GM13977 (cell line): Measurements from ENCODE around the gene CNOT6L.

Experiments
- DNase-seq: peaks from one replicate; pipeline ENCODE4 v3.0.0; 2012; ENCODE audit warnings: low spot score
- CTCF ChIP-seq: IDR thresholded peaks from 2 replicates; pipeline ENCODE4 v1.5.1; 2012; ENCODE audit warnings: mild to moderate bottlenecking, control low read depth; ENCODE audit not compliant: insufficient read depth; ENCODE audit errors: extremely low read depth, missing control alignments
- in situ Hi-C: fragments of 300-500 bp; cut with MboI; formaldehyde crosslinking; loops from one replicate; pipeline ENCODE4 v1.12.0; 2022; ENCODE audit warnings: low sequenced_read_pairs, low pct_unique_long_range_greater_than_20kb, mixed read lengths, inconsistent platforms; ENCODE audit not compliant: unreplicated experiment

CNOT6L gene

DNA sequence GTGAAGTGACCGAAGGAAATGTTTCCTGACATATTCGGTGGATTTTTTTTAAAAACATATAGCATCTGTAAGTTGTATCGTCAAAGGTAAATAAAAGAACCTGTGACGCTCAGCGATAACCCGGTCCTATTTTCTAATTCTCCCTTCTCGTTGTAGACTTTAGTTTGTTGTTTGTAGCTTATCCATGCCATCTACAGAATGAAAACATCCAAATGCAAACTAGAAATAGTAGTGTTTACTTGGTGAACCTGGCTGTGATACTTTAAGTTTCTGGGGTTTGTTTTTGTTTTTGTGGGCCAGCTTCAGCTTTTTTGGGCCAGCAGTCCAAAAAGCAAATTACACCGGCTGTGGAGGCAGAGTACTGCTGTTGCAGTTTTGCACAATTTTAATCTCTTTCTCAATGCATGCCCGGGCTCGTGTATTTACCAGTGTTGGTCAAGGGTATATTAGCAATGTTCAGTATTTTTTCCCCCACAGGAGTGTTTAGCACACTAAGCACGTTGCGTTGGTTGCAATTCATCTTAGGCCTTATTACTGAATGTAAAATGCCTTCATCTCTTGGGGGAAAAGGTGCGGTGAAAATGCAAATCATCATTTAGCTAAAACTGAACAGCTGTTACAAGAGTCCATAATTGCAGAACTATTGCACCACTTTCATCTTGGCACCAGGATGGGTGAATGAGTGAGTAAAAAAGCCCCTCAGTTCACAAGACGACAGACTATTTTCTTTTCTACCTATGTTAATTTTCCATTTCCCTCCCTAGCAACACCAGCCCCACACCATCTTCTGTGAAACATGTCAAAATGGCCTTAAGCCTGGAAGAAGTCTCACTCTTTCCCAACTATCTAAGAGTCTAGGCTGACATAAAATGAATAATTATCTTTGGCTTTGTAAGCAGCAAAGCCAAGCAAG lies 1.7 kb upstream of the CNOT6L start:
- in situ Hi-C loops: no loop called here
- TF ChIP-seq CTCF: no peak
- DNase-seq: peak; percentile 15

DNA sequence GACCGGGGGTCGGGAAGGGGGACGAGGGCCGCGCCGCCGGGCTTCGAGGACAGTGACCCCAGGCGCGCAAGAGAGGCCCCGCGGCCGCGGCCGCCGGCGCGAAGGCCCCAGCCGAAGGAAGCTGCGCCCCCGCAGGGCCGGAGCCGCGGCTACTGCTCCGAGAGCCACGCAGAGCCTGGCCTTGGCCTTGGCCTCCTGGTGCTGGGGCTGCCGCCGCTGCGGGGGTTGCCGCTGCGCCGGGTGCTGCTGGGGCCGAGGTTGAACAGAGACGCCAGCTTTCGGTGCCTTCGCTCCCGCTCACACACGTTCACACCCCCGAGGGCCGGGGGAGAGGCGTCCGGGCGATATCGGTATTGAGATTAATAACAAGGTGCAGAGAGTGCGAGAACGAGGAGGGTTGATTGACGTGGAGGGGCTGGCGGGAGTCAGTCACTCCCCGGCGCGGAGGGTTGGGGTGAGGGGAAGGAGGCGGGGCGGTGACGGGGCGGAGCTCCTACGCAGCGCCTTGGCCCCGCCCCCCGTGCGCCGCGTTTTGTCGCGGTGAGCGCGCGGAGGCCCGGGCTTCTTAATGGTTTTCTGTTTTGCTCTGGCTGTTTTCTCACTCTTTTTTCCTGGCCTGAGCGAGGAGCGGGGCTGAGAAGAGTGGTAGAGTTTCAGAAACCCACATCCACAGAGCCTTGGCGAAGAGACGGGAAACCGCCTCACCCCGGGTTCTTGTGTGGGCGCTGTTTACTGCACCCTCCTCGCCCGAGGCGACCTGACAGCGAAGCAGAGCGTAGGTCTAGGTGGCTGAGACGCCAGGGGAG lies 878 bp upstream of the CNOT6L start:
- peak; percentile 6 for TF ChIP-seq CTCF
- peak; percentile 94 for DNase-seq
- in situ Hi-C loops: no loop called here

- peak; percentile 66 for DNase-seq
- in situ Hi-C loops: no loop called here
- TF ChIP-seq CTCF: no peak
These were observed 255 bp upstream of the CNOT6L start for GRCh38 chr4:77819404-77819842.

- peak; percentile 40 for TF ChIP-seq CTCF
- DNase-seq: peak; percentile 55
- in situ Hi-C loops: no loop called here
These were observed 1.0 kb downstream of the CNOT6L start for GRCh38 chr4:77818073-77818601.

DNA sequence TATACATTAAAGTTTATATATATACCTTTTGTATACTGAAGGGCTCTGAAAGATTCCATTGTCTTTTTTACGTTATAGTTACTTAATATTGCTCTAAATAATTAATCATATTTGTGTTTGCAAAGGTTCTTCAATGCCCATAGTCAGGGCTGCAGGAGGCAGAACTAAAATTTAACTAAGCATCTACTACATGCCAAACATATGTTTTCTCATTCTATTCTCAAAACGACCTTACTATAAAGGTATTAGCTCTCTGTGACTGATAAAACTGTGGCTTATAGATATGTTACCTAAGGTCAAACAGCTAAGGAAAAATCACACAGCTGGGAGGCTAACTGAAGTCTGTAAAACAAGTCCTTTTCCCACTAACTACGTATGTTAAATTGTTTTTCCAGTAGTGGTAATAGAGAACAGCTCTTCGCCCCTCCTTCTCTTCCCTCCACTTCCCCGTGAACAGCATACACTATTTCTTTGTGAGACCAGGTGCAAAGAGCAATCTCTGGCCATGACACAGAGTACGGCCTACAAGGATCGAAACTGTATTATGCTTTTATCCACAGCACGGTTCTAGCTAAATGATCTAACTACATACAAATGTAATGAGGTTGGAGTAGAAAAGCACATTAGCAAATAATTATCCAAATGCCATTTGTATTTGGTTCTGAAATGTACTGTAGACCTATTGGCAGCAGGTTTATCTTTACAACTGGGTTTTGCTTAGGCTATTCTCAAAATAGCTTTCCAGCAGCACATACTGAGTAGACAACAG lies 1.7 kb downstream of the CNOT6L start:
- DNase-seq: no peak
- TF ChIP-seq CTCF: no peak
- in situ Hi-C loops: no loop called here

DNA sequence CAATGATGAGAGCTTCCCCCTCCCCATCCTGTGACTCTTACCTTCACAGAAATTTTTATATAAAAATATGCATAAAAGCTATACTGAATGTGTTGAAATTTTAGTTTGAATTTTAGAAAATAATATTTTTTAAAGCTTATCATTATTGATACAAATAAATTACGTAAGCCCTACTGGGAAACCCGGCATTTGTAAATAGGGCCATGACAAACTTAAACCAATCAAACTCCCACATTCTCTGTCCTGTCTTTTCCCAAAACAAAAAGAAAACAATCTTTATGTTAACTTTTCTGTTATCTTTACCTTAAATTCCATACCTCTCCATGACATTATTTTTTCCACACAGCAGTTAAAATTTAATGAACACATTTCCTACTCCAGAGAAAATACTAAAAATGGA lies 2.6 kb downstream of the CNOT6L start:
- no peak for TF ChIP-seq CTCF
- in situ Hi-C loops: no loop called here
- no peak for DNase-seq
